Fibroblast of gingiva (primary cell): ENCODE results near the gene C2CD4D.
"Not testable (repeated sequence)": the region's sequence is repeated elsewhere in the genome, so short reads cannot be mapped to it uniquely, and the experiment has no call there.

ENCODE experiments used
- DNase-seq: peaks from one replicate; pipeline ENCODE4 v3.0.0-alpha.2; 2011; ENCODE audit warnings: low read depth

C2CD4D gene

GRCh38 chr1:151839457-151840403 is at the start of gene C2CD4D:
Gene C2CD4D, minus strand, starts transcription at chr1:151839820. Its CDS starts 831 bp downstream, at chr1:151838989.
- no peak for DNase-seq

GRCh38 chr1:151888972-151889570 is 49.5 kb upstream of the C2CD4D start:
- DNase-seq: no peak

- DNase-seq: peak; percentile 93
Measured at GRCh38 chr1:151887028-151887427, 47.4 kb upstream of the C2CD4D start.

DNA sequence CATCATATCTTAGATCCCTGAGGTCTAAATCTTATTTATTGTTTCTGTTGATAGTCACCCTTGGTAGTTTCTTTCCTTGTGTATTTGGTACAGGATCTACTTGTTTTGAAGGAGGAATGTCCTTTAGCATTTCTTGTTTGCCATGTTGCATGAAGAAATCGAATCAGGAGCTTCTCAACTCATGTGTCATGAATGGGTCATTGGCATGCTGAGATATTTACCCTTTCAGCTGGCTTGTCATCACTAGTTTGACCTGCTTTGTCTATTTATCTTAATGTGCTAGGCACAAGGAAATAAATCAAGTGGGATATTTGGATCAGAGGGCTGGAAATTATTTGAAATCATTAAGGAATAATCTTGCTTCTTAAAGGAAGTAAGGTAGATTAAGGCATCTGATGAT is 45.9 kb upstream of the C2CD4D start:
- DNase-seq: peak; percentile 26

- not testable (repeated sequence) for DNase-seq
Measured at GRCh38 chr1:151884879-151885278, 45.3 kb upstream of the C2CD4D start.

GRCh38 chr1:151884445-151884844 is 44.8 kb upstream of the C2CD4D start:
- not testable (repeated sequence) for DNase-seq

- not testable (repeated sequence) for DNase-seq
Measured at GRCh38 chr1:151883898-151884297, 44.3 kb upstream of the C2CD4D start.

DNA sequence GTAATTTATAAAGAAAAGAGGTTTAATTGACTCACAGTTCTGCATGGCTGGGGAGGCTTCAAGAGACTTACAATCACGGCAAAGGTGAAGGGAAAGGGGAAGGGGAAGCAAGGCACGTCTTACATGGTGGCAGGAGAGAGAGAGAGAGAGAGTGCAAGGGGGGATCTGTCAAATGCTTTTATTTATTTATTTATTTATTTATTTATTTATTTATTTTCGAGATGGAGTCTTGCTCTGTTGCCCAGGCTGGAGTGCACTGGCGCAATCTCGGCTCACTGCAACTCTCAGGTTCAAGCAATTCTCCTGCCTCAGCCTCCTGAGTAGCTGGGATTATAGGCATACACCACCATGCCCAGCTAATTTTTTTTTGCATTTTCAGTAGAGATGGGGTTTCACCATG is 43.3 kb upstream of the C2CD4D start:
- not testable (repeated sequence) for DNase-seq

GRCh38 chr1:151882466-151882865 is 42.8 kb upstream of the C2CD4D start:
- DNase-seq: no peak

DNA sequence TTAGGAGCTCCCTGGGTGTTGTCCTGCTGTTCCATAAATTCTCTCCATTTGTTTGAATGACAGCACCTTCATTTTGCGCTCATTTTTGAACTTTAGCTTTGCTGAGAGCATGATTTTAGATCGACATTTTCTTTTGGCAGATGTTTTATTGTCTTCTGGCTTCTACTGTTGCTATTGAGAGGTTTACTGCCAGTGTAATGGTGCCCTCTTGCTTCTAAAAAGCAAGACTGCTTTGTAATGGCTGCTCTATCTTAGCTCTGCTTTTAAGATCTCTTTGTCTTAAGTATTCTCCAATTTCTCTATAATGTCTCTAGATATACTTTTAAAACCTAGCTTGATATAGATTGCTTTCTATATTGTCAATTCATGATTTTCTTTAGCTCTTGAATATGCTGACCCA is 41.9 kb upstream of the C2CD4D start:
- no peak for DNase-seq

DNA sequence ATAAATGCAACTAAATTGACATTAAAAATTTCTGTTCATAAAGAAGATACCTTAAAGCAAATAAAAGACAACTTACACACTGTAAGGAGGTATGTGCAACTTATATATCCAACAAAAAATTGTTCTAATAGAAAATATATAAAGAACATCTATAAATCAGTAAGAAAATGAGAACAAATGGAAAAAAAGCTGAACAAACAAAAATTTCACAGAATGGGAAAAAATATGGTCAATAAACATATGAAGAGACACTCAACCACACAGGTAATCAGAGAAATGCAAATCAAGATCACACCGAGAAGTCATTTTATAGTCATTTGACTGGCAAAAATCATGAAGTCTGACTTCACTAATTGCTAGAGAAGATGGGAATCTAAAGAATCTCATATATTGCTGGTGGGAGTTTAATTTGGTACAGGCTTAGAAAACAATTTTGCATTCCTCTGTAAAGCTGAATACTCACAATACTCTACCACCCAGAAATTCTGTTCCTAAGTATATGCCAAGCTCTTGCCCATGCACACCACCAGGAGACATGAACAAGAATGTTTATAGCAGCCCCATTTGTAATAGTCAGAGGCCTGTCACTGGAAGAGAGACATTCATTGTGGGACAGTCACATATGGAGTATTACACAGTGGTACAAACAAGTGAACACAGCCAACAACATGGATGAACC is 35.9 kb upstream of the C2CD4D start:
- no peak for DNase-seq

- not testable (repeated sequence) for DNase-seq
Measured at GRCh38 chr1:151872776-151873175, 33.2 kb upstream of the C2CD4D start.

GRCh38 chr1:151871284-151872030 is 31.8 kb upstream of the C2CD4D start:
- DNase-seq: no peak

DNA sequence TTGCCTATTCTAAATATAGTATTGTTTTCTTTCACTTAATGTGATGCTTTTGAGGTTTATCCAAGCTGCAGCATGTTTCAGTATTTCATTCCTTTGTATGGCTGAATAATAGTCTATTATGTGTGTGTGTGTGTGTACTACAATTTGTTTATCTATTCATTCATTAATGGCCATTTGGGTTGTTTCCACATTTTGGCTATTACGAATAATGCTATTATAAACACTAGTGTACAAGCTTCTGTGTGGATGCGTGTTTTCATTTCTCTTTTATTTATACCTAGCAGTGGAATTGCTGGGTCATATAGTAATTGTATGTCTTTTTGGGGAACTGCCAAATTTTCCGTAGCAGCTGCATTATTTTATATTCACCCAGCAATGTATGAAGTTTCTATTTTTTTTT is 28.9 kb upstream of the C2CD4D start:
- DNase-seq: no peak

- DNase-seq: peak; percentile 75
Measured at GRCh38 chr1:151867765-151868411, 28.3 kb upstream of the C2CD4D start.

DNA sequence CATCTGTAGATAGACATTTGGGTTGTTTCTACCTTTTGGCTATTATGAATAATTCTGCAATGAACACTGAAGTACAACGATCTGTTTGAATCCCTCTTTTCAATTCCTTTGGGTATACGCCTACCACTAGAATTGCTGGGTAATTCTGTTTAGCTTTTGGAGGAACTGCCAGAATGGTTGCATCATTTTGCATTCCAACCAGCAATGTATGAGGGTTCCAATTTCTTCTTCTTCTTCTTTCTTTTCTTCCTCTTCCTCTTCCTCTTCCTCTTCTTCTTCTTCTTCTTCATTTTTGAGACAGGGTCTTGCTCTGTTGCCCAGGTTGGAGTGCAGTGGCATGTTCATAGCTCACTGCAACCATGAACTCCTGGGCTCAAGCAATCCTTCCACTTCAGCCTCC is 27.7 kb upstream of the C2CD4D start:
- DNase-seq: peak; percentile 29

GRCh38 chr1:151864411-151864810 is 24.8 kb upstream of the C2CD4D start:
- no peak for DNase-seq

- DNase-seq: no peak
Measured at GRCh38 chr1:151862604-151863003, 23.0 kb upstream of the C2CD4D start.

DNA sequence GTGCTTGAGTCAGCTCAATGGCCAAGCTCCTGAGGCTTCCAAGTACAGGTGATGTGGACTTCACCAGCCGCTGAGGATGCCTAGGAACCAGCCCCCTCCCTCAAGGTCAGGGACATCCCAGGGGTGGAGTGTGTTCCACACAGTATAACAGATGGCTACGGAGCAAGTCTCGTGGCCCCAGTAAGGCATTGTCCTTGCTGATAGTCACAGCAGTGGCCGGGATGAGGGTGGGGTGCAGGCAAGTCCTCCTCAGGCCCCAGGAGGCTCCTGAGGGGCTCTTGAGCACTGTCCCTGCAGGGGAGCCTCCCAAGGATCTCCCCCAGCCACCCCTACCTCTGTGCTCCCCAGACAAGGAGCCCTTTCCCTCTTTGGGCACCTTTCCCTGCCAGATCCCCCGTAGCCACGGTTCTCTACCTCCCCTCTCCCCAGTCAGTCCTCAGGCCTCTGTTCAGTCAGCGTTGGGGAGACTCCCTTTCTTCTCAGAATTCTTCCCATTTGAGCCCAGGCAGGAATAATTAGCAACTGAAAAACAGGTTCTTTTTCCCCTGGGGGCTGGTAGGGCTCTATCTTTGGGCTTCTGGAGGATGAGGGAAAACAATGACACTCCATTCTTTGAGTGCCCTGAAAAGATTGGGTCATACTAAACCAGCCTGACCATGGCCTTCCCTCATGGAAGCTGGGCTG is 21.0 kb upstream of the C2CD4D start:
- DNase-seq: no peak

- DNase-seq: no peak
Measured at GRCh38 chr1:151859891-151860293, 20.3 kb upstream of the C2CD4D start.
